ENCODE results near the gene COL5A1.

DNA sequence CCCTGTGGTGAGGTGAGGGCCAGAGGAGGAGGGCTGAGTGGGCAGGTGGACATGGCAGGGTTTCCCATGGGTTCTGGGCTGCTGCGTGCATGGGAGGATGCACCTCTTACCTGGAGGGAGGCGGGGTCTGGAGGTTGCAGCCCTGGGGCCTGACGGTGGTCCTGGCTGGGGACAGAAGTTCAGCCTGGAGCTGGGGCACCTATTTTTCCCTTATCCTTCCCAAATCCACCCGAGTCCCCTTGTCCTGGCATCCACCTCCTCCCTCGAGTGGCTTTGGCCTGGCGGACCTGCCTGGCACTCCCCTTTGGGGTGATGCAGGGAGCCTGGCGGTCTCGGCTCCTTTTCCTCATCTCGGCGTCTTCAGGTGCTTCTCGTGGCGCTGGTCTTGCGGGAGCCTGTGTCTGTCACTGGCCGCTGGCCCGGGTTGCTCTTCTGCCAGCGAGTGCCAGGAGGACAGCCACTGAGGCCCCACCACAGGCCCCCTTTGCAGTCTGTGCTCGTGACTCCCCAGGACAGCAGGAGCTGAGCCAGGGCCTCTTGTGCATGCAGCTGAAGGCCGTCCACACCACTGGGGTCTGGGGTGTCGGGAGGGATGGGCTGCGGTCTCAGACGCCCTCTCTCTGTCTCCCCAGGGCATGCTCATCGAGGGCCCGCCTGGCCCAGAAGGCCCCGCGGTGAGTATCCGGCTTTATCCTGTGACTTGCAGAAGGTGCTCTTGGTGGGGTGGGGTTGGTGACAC, 96.4 kb downstream of the COL5A1 start:
- TF ChIP-seq POLR2AphosphoS5 (IDR thresholded peaks at IDR 0.05; ENCODE audit: low read depth, low read length) (no peak), TAF1 (IDR thresholded peaks at IDR 0.05; ENCODE audit: borderline replicate concordance, insufficient read depth, low read length) (no peak), SIN3A (IDR thresholded peaks at IDR 0.05; ENCODE audit: borderline replicate concordance, insufficient read depth, low read length) (no peak)

Measured in PFSK-1 (cell line).